HEK293 (cell line): ENCODE measurements around the gene GNAZ.

Experiments
- CTCF ChIA-PET: fragments of 350-600 bp; formaldehyde crosslinking; extraction: SDS; loops from one replicate; lab custom pipeline; 2021; ENCODE audit warnings: antibody characterized with exemption; lab: Yijun Ruan, JAX
- POLR2A ChIA-PET: fragments of 300-600 bp; formaldehyde crosslinking; extraction: SDS; loops from one replicate; lab custom pipeline; 2020; ENCODE audit warnings: antibody characterized with exemption, inconsistent platforms; lab: Yijun Ruan, JAX
- H3K27ac ChIP-seq: fragments of 200-500 bp; sonication (Bioruptor generic); 2 replicates; pipeline ENCODE4 v1.5.1; 2014; ENCODE audit warnings: low read depth, low read length, control low read depth, inconsistent platforms; ENCODE audit errors: extremely low read depth
- H3K36me3 ChIP-seq, 2 experiments: fragments of 200-500 bp in 1 of 2; sonication (Bioruptor generic) in 1 of 2; 1 replicate in 1 of 2; 2 replicates in 1 of 2; pipeline ENCODE4 v1.5.1; 2014 to 2017; ENCODE audit warnings: inconsistent platforms in 2 of 2, low read length in 2 of 2; ENCODE audit not compliant: control insufficient read depth in 2 of 2, insufficient read depth in 1 of 2
- H3K4me1 ChIP-seq: fragments of 200-500 bp; sonication (Bioruptor generic); 2 replicates; pipeline ENCODE4 v1.5.1; 2014; ENCODE audit warnings: mild to moderate bottlenecking, low read length, inconsistent platforms; ENCODE audit not compliant: control insufficient read depth, insufficient read depth
- H3K4me3 ChIP-seq: 2 replicates; pipeline ENCODE4 v1.5.1; 2011; ENCODE audit warnings: low read depth, mild to moderate bottlenecking, control low read depth, low read length, moderate library complexity
- H3K9me3 ChIP-seq: fragments of 200-500 bp; sonication (Bioruptor generic); 2 replicates; pipeline ENCODE4 v1.5.1; 2014; ENCODE audit warnings: low read depth, low read length, inconsistent platforms; ENCODE audit not compliant: control insufficient read depth, insufficient read depth
- HIC1 ChIP-seq: fragments of 450-650 bp; formaldehyde crosslinking; IDR thresholded peaks from 2 replicates; pipeline ENCODE4 v1.5.1; 2016; ENCODE audit warnings: missing biosample characterization, missing genetic modification characterization
- IKZF3 ChIP-seq: fragments of 450-650 bp; IDR thresholded peaks from 2 replicates; pipeline ENCODE4 v1.5.0; 2018; ENCODE audit warnings: missing biosample characterization, mild to moderate bottlenecking, missing genetic modification characterization, moderate library complexity
- KLF7 ChIP-seq: fragments of 450-650 bp; formaldehyde crosslinking; IDR thresholded peaks from 2 replicates; pipeline ENCODE4 v1.5.1; 2016; ENCODE audit warnings: missing biosample characterization, missing genetic modification characterization, borderline replicate concordance
- MYNN ChIP-seq: fragments of 450-650 bp; formaldehyde crosslinking; IDR thresholded peaks from 2 replicates; pipeline ENCODE4 v1.5.1; 2016; ENCODE audit warnings: missing biosample characterization, missing genetic modification characterization, borderline replicate concordance
- REST ChIP-seq: fragments of 450-650 bp; formaldehyde crosslinking; IDR thresholded peaks from 2 replicates; pipeline ENCODE4 v1.5.1; 2016; ENCODE audit warnings: missing biosample characterization, missing genetic modification characterization
- ZBTB26 ChIP-seq: fragments of 450-650 bp; formaldehyde crosslinking; optimal IDR thresholded peaks from 2 replicates; pipeline ENCODE3; 2016; ENCODE audit warnings: missing biosample characterization, mild to moderate bottlenecking, missing genetic modification characterization
- ZNF112 ChIP-seq: fragments of 450-650 bp; formaldehyde crosslinking; IDR thresholded peaks from 2 replicates; pipeline ENCODE4 v1.5.0; 2017; ENCODE audit warnings: missing biosample characterization, missing genetic modification characterization
- ZNF2 ChIP-seq: fragments of 450-650 bp; formaldehyde crosslinking; IDR thresholded peaks from 2 replicates; pipeline ENCODE4 v1.5.1; 2016; ENCODE audit warnings: missing biosample characterization, missing genetic modification characterization
- ZNF335 ChIP-seq: fragments of 450-650 bp; formaldehyde crosslinking; conservative IDR thresholded peaks from 2 replicates; pipeline ENCODE4 v1.5.1; 2016; ENCODE audit warnings: missing biosample characterization, missing genetic modification characterization
- ZNF354C ChIP-seq: fragments of 450-650 bp; formaldehyde crosslinking; IDR thresholded peaks from 2 replicates; pipeline ENCODE4 v1.5.1; 2016; ENCODE audit warnings: missing biosample characterization, missing genetic modification characterization, low read depth, borderline replicate concordance
- ZNF394 ChIP-seq: fragments of 450-650 bp; formaldehyde crosslinking; IDR thresholded peaks from 2 replicates; pipeline ENCODE4 v1.5.1; 2016; ENCODE audit warnings: missing biosample characterization, missing genetic modification characterization, mild to moderate bottlenecking, moderate library complexity, borderline replicate concordance
- ZNF544 ChIP-seq: fragments of 450-650 bp; formaldehyde crosslinking; IDR thresholded peaks from 2 replicates; pipeline ENCODE4 v1.5.0; 2017; ENCODE audit warnings: missing biosample characterization, missing genetic modification characterization
- ZNF623 ChIP-seq: fragments of 450-650 bp; formaldehyde crosslinking; IDR thresholded peaks from 2 replicates; pipeline ENCODE4 v1.5.1; 2016; ENCODE audit warnings: missing biosample characterization, missing genetic modification characterization
- ZNF624 ChIP-seq: fragments of 450-650 bp; formaldehyde crosslinking; IDR thresholded peaks from 2 replicates; pipeline ENCODE4 v1.5.1; 2017; ENCODE audit warnings: missing biosample characterization, missing genetic modification characterization
- ZNF654 ChIP-seq: fragments of 450-650 bp; formaldehyde crosslinking; IDR thresholded peaks from 2 replicates; pipeline ENCODE4 v1.5.1; 2016; ENCODE audit warnings: low read depth, missing biosample characterization, missing genetic modification characterization
- ZNF776 ChIP-seq: fragments of 450-650 bp; formaldehyde crosslinking; IDR thresholded peaks from 2 replicates; pipeline ENCODE4 v1.5.0; 2017; ENCODE audit warnings: missing biosample characterization, missing genetic modification characterization, borderline replicate concordance
- ZNF785 ChIP-seq: fragments of 450-650 bp; formaldehyde crosslinking; IDR thresholded peaks from 2 replicates; pipeline ENCODE4 v1.5.1; 2016; ENCODE audit warnings: missing biosample characterization, missing genetic modification characterization

The GNAZ gene

GRCh38 chr22:23079814-23080521 is 9.6 kb downstream of the GNAZ start (continued):
- TF ChIP-seq ZNF335 (tag by site-specific recombination): no peak
- TF ChIP-seq ZNF776 (tag by site-specific recombination): no peak
- TF ChIP-seq ZNF2 (tag by site-specific recombination): no peak
- no peak for TF ChIP-seq ZNF112
- no peak for TF ChIP-seq ZNF785 (tag by site-specific recombination)
- no peak for TF ChIP-seq ZNF624 (tag by site-specific recombination)
- TF ChIP-seq ZNF394 (tag by site-specific recombination): no peak
- no peak for TF ChIP-seq ZNF623 (tag by site-specific recombination)

GRCh38 chr22:23080613-23081290 is 10.4 kb downstream of the GNAZ start:
- CTCF ChIA-PET: no interaction called here
- H3K4me1 ChIP-seq: no peaks in the 10 kb centered on the region

More at GRCh38 chr22:23080613-23081290, 10.4 kb downstream of the GNAZ start:
- POLR2A ChIA-PET: no interaction called here
- H3K9me3 ChIP-seq: no peaks in the 10 kb centered on the region
- TF ChIP-seq ZBTB26: no peak
- TF ChIP-seq ZNF654 (tag by site-specific recombination): no peak
- no peak for TF ChIP-seq HIC1
- no peak for TF ChIP-seq ZNF354C (tag by site-specific recombination)
- TF ChIP-seq MYNN: no peak
- no peak for TF ChIP-seq ZNF544 (tag by site-specific recombination)
- no peak for TF ChIP-seq KLF7
- TF ChIP-seq REST (tag by site-specific recombination): no peak
- TF ChIP-seq IKZF3: no peak
- TF ChIP-seq, all 188 proteins: peak for 0
- Histone ChIP-seq H3K36me3 (peaks cover 0 to 17% of the 10 kb centered on the region in 2 experiments; a peak in 1 of 3 replicates), H3K4me3 (no peak overlapping the region), H3K27ac (no peak overlapping the region)
